GM21423 (cell line): ENCODE measurements around the gene MRTO4.

ENCODE experiments used
- ATAC-seq: cut with Tn5 transposase; IDR thresholded peaks from one replicate; pipeline ENCODE4 v1.9.1; 2021; ENCODE audit warnings: mild to moderate bottlenecking, moderate library complexity; ENCODE audit not compliant: unreplicated experiment

MRTO4 gene

DNA sequence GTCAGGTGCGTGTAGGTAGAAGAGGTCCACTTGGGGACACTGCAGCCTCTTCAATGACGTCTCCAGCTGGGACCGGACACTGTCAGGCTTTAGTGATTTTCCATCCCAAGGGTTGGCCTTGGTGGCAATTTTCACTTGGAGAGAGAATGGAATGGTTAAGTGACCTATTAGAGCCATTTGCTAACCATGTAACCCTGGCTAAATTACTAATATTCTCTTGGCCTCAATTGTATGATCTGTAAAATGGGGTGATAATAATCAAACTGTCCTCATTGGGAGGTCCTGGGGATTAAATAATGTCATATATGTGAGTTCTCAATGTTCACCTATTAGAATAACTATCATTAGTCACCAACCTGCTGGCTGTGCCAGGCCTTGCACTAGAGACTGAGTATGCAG, 56.9 kb downstream of the MRTO4 start:
- no peak for ATAC-seq

DNA sequence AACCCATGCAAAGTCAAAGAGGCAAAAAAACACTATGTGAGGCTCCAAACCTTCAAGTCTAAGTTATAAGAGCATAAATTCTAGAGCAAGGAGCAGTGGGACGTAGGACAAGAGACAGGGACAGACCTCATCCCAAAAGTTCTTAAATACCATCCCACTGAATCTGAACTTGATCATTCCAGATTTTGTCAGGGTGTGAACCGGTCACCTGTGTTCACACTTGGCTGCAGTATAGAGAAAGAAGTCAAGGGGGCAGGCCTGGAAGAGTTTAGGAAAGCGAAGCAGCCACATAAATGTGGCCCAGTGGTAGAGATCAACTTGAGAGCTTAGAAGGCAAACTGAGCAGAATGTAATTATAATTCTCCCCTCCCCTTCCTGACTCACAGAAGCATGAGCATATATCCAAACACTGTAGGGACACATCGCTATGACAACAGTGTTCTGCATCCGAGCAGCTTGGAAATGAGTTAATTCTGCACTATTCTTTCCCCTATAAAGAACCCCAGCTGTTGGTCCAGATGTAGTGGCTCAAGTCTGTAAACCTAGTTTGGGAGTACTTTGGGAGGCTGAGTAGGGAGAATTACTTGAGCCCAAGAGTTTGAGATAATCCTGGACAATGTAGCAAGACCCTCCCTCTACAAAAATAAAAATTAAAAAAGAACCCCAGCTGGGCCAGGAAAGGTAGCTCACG, 57.7 kb downstream of the MRTO4 start:
- ATAC-seq = no peak
